Osteoblast (primary cell): Measurements from ENCODE around the gene PITPNM1. TPM values are rescaled to one million over a fixed set of nuclear protein-coding genes. Genes with fewer than 3 reads are reported as not detected.

Experiments used
- DNase-seq: peaks from one replicate; pipeline ENCODE4 v3.0.0; 2011; ENCODE audit warnings: low spot score, mixed read lengths; ENCODE audit not compliant: insufficient read length; ENCODE audit errors: missing footprints
- H2AFZ ChIP-seq: 2 replicates; pipeline ENCODE4 v1.6.0; 2011; ENCODE audit warnings: mild to moderate bottlenecking, low read length
- H3K27ac ChIP-seq: 2 replicates; pipeline ENCODE4 v1.5.1; 2011; ENCODE audit warnings: mild to moderate bottlenecking, low read depth, low read length, moderate library complexity
- H3K27me3 ChIP-seq: 2 replicates; pipeline ENCODE4 v1.6.0; 2012; ENCODE audit warnings: mild to moderate bottlenecking, control low read depth, inconsistent platforms, low read length, moderate library complexity; ENCODE audit not compliant: insufficient read depth
- H3K36me3 ChIP-seq: 2 replicates; pipeline ENCODE4 v1.5.1; 2011; ENCODE audit warnings: mild to moderate bottlenecking, low read length, control low read depth, moderate library complexity; ENCODE audit not compliant: insufficient read depth
- H3K4me1 ChIP-seq: 2 replicates; pipeline ENCODE4 v1.5.1; 2011; ENCODE audit warnings: mild to moderate bottlenecking, low read length, control low read depth, moderate library complexity; ENCODE audit not compliant: insufficient read depth
- H3K4me2 ChIP-seq: 2 replicates; pipeline ENCODE4 v1.6.0; 2011; ENCODE audit warnings: mild to moderate bottlenecking, low read length; ENCODE audit not compliant: insufficient read depth
- H3K4me3 ChIP-seq: fragments of 200-600 bp; sonication (generic); 3 replicates; pipeline ENCODE4 v1.5.1; 2012; ENCODE audit warnings: mild to moderate bottlenecking, low read length, inconsistent platforms; ENCODE audit not compliant: insufficient read depth
- H3K79me2 ChIP-seq: 2 replicates; pipeline ENCODE4 v1.6.0; 2012; ENCODE audit warnings: mild to moderate bottlenecking, low read length, control low read depth, inconsistent platforms; ENCODE audit not compliant: insufficient read depth
- H3K9me3 ChIP-seq: 2 replicates; pipeline ENCODE4 v1.5.1; 2011; ENCODE audit warnings: low read depth, low read length, control low read depth
- H4K20me1 ChIP-seq: 2 replicates; pipeline ENCODE4 v1.6.0; 2012; ENCODE audit warnings: mild to moderate bottlenecking, low read length, control low read depth; ENCODE audit not compliant: insufficient read depth
- total RNA-seq: library from RNA; depleted of rRNA; stranded (reverse); fragments of >200 nt; gene quantifications from 2 replicates; pipeline ENCODE4 v1.2.3, GENCODE V29; 2012
- TF ChIP-seq, protein P1 (sequence below): IDR thresholded peaks from 2 replicates; pipeline ENCODE4 v1.5.1; 2011; ENCODE audit warnings: mild to moderate bottlenecking, low read depth, low read length, moderate library complexity; ENCODE audit errors: extremely low read depth

PITPNM1 gene
- total RNA-seq, 1 donor = 14.1 TPM

DNA sequence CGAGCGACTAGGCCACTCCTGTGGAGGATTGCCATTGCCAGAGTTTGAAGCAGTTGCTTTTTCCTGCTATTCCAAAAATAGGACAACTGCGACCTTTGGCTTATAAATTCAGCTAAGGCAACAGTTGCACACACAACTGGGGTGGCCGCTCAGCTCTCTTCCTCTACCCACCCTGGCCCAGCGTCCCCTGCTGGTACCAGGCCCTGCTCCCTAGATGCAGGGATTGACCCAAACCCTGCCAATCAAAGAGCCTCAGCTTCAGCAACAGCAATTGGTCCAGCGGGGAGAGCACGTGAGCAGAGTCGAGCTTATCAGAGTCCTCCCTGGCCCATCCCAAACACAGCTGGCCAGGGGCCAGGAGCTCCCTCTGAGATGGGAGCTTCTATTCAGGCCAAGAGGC, 40.1 kb upstream of the PITPNM1 start:
- no peak overlapping the region for H3K27ac ChIP-seq
- no peaks in the 10 kb centered on the region for H3K4me1 ChIP-seq
- H3K4me2 ChIP-seq = no peak overlapping the region
- peaks cover 3% of the 10 kb centered on the region for H3K27me3 ChIP-seq
- H4K20me1 ChIP-seq = no peaks in the 10 kb centered on the region
- no peaks in the 10 kb centered on the region for H3K79me2 ChIP-seq
- no peak overlapping the region for H3K4me3 ChIP-seq
- no peak overlapping the region for H2AFZ ChIP-seq
- H3K9me3 ChIP-seq = no peaks in the 10 kb centered on the region
- DNase-seq = peak; percentile 29
- TF ChIP-seq, protein P1, sequence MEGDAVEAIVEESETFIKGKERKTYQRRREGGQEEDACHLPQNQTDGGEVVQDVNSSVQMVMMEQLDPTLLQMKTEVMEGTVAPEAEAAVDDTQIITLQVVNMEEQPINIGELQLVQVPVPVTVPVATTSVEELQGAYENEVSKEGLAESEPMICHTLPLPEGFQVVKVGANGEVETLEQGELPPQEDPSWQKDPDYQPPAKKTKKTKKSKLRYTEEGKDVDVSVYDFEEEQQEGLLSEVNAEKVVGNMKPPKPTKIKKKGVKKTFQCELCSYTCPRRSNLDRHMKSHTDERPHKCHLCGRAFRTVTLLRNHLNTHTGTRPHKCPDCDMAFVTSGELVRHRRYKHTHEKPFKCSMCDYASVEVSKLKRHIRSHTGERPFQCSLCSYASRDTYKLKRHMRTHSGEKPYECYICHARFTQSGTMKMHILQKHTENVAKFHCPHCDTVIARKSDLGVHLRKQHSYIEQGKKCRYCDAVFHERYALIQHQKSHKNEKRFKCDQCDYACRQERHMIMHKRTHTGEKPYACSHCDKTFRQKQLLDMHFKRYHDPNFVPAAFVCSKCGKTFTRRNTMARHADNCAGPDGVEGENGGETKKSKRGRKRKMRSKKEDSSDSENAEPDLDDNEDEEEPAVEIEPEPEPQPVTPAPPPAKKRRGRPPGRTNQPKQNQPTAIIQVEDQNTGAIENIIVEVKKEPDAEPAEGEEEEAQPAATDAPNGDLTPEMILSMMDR = no peak
- H3K36me3 ChIP-seq = no peaks in the 10 kb centered on the region

- no peak overlapping the region for H3K4me2 ChIP-seq
Observed at GRCh38 chr11:67544616-67545242, 39.6 kb upstream of the PITPNM1 start.

GRCh38 chr11:67543585-67543984, 38.4 kb upstream of the PITPNM1 start:
- DNase-seq = no peak
- Histone ChIP-seq H4K20me1 (no peaks in the 10 kb centered on the region), H3K27me3 (peaks cover 3% of the 10 kb centered on the region), H3K4me3 (no peak overlapping the region), H3K79me2 (no peaks in the 10 kb centered on the region), H3K9me3 (no peaks in the 10 kb centered on the region), H3K36me3 (no peaks in the 10 kb centered on the region), H3K27ac (no peak overlapping the region), H3K4me1 (no peaks in the 10 kb centered on the region), H2AFZ (no peak overlapping the region), H3K4me2 (no peak overlapping the region)
- TF ChIP-seq, protein P1 = no peak

More at GRCh38 chr11:67544616-67545242, 39.6 kb upstream of the PITPNM1 start:
- Histone ChIP-seq H3K4me1 (no peaks in the 10 kb centered on the region), H3K79me2 (no peaks in the 10 kb centered on the region), H3K4me3 (no peak overlapping the region), H3K27me3 (peaks cover 3% of the 10 kb centered on the region), H3K36me3 (no peaks in the 10 kb centered on the region), H4K20me1 (no peaks in the 10 kb centered on the region), H3K9me3 (no peaks in the 10 kb centered on the region), H3K27ac (no peak overlapping the region), H2AFZ (no peak overlapping the region)
- no peak for DNase-seq
- TF ChIP-seq, protein P1 = no peak

GRCh38 chr11:67542971-67543370, 37.8 kb upstream of the PITPNM1 start:
- TF ChIP-seq, protein P1 = no peak
- H3K27ac ChIP-seq = no peak overlapping the region
- DNase-seq = no peak
- no peak overlapping the region for H3K4me3 ChIP-seq
- H2AFZ ChIP-seq = no peak overlapping the region
- no peaks in the 10 kb centered on the region for H3K79me2 ChIP-seq
- no peaks in the 10 kb centered on the region for H3K4me1 ChIP-seq
- H3K27me3 ChIP-seq = peaks cover 3% of the 10 kb centered on the region
- H3K9me3 ChIP-seq = no peaks in the 10 kb centered on the region
- H4K20me1 ChIP-seq = no peaks in the 10 kb centered on the region
- no peak overlapping the region for H3K4me2 ChIP-seq
- H3K36me3 ChIP-seq = no peaks in the 10 kb centered on the region
